NCI-H2227 treated with DMSO at 0.1 percent for 48 hours (cell line): ENCODE results near the gene FLCN.
"Not testable (repeated sequence)": the region's sequence is repeated elsewhere in the genome, so short reads cannot be mapped to it uniquely, and the experiment has no call there.

Experiments
- DNase-seq: peaks from one replicate; lab custom pipeline; 2025; lab: John Stamatoyannopoulos, UW

Gene FLCN

GRCh38 chr17:17213775-17214174 is 23.2 kb downstream of the FLCN start:
- no peak for DNase-seq

DNA sequence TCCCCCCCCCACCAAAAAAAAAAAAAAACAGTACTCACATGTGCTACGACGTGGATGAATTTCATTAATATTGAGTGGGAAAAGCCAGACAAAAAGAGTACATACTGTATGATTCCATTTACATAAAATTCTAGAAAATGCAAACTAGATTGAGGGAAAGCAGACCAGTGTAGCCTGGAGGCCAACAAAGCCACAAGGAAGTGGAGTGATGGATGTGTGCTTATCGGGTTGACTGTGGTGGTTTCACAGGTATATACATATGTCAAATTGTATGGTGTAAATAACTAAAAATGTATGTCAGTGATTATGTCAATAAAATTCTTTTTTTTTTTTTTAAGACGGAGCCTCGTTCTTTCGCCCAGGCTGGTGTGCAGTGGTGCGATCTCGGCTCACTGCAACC is 29.0 kb downstream of the FLCN start:
- DNase-seq = no peak

DNA sequence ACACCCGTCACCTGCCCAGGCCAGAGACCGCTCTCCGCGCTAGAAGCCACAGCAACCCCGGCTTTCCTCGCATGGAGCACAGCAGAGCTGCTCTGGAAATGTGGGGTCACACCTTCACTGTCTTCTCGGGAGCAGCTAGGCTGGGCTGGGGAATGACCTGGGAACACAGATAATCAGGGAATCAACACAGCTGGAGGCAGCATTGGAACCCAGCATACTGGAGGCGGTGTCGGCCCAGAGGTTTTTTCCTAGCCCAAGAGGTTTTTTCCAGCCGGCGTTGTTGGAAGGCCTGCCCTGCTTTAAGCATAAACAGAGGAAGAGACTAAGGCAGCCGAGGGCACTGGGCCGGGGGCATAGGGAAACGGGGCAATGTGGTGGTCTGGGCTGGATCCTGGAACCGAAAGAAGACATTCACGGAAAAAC is 30.0 kb downstream of the FLCN start:
- no peak for DNase-seq

DNA sequence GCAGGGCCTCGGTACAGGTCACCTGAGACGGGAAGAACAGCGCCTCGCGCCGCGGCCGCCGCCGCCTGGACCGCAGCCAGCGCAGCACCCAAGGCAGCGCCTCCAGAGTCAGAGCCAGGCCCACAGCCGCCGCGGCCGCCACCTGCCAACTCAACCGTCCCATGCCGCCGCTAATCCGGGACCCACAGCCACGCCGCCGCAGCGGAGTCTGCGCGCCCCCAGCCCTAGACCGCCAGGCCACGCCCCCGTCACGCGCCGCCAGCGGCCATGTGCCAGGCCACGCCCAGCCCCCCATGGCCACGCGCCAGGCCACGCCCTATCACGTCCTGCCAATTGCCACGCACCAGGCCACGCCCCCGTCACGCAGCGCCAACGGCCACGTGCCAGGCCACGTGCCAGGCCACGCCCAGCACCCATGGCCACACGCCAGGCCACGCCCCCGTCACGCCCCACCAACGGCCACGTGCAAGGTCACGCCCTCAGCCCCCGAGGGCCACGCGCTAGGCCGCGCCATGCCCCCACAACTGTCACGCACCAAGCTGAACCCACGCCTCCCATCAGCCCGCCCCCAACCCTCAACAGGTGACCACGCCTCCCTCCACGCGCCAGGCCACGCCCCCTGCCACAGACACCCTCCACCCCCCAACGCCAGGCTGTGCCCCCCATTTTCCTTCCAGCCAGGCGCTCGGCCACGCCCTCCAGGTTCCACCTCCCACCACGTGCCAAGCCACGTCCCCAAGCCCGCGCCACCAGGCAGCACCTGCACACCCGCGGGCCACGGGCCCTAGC is 30.6 kb downstream of the FLCN start, which contains the start of gene PLD6:
Gene PLD6 (minus strand): TSS at position 210 of the 789 bp plus-strand sequence. CDS start 47 bp downstream, at position 163.
- peak; percentile 67 for DNase-seq

DNA sequence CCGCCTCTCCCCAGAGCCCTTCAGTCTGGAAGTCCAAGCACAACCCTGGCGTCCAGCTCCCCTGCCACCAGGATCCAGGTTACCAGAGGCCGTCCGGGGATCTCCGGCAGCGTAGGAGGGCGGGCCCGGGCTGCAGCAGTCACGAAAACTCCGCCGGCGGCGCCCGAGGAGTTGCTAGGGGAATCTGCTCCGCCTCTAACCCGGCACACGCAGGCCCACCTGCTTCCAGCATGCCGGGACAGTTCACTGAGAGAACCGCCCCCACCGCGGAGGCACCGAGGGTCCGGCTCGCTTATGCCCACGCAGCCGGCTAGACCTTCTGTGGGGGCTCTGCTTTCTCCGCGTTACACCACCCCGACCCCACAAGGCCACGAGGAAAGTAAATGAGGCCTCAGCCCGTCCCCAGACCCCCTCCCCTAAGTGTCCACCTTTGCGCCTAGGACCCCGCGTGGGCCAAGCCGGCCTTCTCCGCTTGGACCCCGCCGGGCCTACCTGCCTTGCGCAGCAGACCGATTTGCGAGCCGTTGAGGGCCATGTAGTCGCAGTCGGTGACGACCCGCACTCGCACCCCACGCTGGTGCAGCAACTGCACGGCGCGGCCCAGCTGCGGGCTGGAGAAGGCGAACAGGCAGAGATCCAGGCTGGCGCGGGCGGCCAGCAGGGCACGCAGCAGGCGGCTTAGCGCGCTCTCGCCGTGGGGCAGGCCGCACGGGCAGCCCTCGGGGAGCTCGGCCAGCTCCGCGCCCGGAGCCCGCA is 31.4 kb downstream of the FLCN start:
- peak; percentile 16 for DNase-seq

GRCh38 chr17:17204635-17205231 is 32.2 kb downstream of the FLCN start:
- DNase-seq = no peak

GRCh38 chr17:17204041-17204591 is 32.9 kb downstream of the FLCN start:
- DNase-seq = no peak

DNA sequence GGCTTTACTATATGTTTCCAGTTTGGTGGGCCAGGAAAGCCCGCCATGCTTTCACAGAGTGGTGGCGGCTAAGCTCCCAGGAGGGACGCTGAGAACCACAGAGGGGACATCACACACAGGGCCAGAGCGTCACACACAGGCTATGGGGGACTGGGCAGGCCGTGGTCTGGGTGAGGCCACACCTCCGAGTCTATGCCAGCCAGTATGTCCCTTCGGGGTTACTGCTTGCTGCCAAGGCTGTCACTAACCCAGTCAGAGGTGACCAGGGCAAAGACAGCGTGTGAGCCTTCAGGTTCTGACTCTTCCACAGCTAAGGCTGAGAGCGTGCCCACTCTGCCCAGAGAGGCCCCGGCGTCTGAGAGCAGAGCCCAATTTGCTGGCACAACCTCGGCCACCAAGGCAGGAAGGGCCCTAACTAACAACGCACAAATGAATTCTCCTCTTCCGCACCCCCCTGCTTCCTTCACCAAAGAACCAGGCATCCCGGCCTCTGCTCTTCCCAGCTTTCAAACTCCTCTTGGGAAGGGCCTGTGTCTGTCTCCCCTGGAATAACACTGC is 33.7 kb downstream of the FLCN start:
- no peak for DNase-seq

- no peak for DNase-seq
These were observed 35.1 kb downstream of the FLCN start for GRCh38 chr17:17201907-17202306.

- DNase-seq = no peak
These were observed 35.7 kb downstream of the FLCN start for GRCh38 chr17:17201271-17201670.

DNA sequence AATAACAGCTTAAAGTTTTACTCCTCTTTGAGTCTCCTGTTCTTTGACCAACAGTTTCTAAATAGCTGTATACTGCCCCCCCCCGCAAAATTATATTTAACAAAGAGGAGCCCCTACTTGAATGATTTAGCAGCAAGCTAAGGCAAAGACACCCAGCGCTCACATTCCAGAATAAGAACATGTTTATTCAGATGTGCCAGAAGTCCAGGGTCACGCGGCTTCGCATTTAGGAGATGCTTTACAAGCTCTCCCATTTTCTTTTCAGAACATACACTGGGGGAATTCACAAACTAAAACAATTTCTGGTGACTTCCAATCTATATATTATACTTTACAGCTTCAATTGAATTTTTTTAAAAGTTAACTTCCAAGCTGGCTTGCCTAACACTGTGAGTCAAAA is 36.1 kb downstream of the FLCN start:
- DNase-seq = no peak

GRCh38 chr17:17200311-17200710 is 36.7 kb downstream of the FLCN start:
- DNase-seq = no peak

DNA sequence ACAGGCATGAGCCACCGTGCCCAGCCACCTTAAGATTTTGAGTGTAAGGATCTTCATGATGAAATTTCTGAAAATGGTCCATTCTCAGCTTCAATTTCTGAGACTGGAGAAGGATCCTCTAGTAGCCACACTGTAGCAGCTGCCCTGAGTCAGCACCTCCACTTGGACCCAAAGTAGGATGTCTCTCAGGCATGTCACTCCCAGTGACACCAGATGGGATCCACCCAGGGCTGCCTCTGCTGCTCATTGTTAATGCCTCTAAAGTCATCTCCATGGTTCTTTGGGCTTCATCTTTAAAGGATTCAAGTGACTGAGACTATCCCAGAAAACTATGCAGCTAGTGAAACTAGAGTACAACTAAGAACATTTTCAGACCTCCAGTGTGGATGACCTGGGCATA is 38.7 kb downstream of the FLCN start:
- DNase-seq = no peak

GRCh38 chr17:17196776-17197175 is 40.2 kb downstream of the FLCN start:
- DNase-seq = no peak

- DNase-seq = not testable (repeated sequence)
These were observed 41.5 kb downstream of the FLCN start for GRCh38 chr17:17195466-17195865.

- no peak for DNase-seq
These were observed 45.0 kb downstream of the FLCN start for GRCh38 chr17:17191961-17192381.

GRCh38 chr17:17191346-17191792 is 45.6 kb downstream of the FLCN start:
- DNase-seq = no peak

DNA sequence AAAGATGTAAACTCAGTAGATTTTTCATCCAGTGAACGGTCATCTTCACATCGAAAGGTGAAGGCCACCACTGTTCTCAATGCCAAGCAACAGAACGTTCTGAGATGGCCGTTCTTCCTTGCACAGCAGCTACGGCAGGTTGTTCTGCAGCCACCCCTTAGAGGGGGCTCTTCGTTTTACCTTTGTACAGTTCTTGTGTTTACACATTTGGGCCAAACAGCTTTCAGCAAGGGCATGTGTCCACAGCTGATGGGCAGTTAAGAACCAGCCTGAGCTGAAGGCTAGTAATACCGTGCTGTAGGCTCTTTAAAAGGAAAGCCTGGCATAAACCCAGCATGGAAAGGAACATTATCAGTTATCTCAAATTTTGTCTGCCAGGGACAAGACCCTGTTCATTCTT is 46.8 kb downstream of the FLCN start:
- no peak for DNase-seq

GRCh38 chr17:17189559-17189958 is 47.4 kb downstream of the FLCN start:
- DNase-seq = no peak

GRCh38 chr17:17188586-17188985 is 48.4 kb downstream of the FLCN start:
- no peak for DNase-seq

DNA sequence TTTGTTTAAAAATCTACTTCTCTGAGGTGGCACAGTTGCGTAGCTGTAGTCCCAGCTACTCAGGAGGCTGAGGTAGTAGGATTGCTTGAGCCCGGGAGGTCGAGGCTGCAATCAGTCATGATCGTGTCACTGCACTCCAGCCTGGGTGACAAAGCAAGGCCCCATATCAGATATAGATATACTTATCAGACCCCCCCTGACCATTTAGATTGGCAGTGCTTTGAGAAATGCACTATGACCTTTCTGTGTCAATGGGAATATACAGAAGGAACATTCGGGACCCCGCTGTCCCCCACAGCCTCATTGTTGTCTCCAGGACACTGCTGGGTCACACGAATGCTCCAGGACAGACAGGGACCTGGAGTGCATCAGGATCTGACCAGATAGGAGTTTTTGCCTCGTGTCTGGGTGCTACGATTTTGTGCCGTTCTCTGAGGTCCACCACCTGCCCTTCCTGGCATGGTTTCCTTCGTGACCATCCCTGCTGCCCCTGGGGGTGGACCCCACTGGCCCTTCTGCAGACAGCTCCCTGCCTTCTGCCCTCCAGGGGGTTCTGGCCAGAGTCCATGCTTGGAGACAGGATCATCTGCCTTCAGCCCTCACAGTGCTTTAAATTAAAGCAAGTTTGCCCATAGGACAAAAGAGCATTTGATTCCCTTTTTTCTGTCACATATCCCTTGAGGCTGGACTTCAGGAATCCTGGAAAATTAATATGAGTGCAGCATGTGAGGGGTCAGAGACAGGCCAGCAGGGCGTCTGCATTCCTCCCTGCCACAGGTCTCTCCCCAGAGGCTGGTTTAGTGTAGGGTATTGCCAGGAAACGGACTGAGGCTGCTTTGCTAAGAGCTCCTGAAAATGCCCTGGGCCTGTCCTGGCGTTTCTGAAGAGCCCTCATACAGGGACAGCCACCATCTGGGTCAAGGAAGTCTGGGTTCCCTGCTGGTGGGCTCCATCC is 50.1 kb downstream of the FLCN start:
- no peak for DNase-seq
